Myocyte (in vitro differentiated cells): Measurements from ENCODE around the gene EPB41L5. TPM values are rescaled to one million over a fixed set of nuclear protein-coding genes. Genes with fewer than 3 reads are reported as not detected.
"Not testable (repeated sequence)": the region's sequence is repeated elsewhere in the genome, so short reads cannot be mapped to it uniquely, and the experiment has no call there.

ENCODE experiments used
- DNase-seq: peaks from one replicate; pipeline ENCODE4 v3.0.0-alpha.2; 2012; ENCODE audit warnings: low read depth
- total RNA-seq: library from RNA; depleted of rRNA; stranded (reverse); fragments of >200 nt; gene quantifications from 2 replicates; pipeline ENCODE4 v1.2.3, GENCODE V29; 2014

Gene EPB41L5
- total RNA-seq, 1 donor from 2014 or later = 8.2 TPM

GRCh38 chr2:120192280-120192679 lies 179.4 kb downstream of the EPB41L5 start:
- DNase-seq = no peak

GRCh38 chr2:120195553-120195952 lies 182.7 kb downstream of the EPB41L5 start:
- DNase-seq = no peak

GRCh38 chr2:120199817-120200459 lies 187.1 kb downstream of the EPB41L5 start:
- not testable (repeated sequence) for DNase-seq

- no peak for DNase-seq
These were observed 190.6 kb downstream of the EPB41L5 start for GRCh38 chr2:120203251-120204021.

GRCh38 chr2:120204022-120204405 lies 191.1 kb downstream of the EPB41L5 start:
- no peak for DNase-seq

GRCh38 chr2:120204417-120204816 lies 191.5 kb downstream of the EPB41L5 start:
- peak; percentile 41 for DNase-seq

- DNase-seq = no peak
These were observed 192.2 kb downstream of the EPB41L5 start for GRCh38 chr2:120204945-120205670.

GRCh38 chr2:120206022-120206581 lies 193.2 kb downstream of the EPB41L5 start:
- DNase-seq = no peak

- DNase-seq = no peak
These were observed 195.8 kb downstream of the EPB41L5 start for GRCh38 chr2:120208381-120209353.

GRCh38 chr2:120209427-120210269 lies 196.8 kb downstream of the EPB41L5 start:
- no peak for DNase-seq

GRCh38 chr2:120210270-120210693 lies 197.4 kb downstream of the EPB41L5 start:
- DNase-seq = no peak

GRCh38 chr2:120218181-120218580 lies 205.3 kb downstream of the EPB41L5 start:
- peak; percentile 50 for DNase-seq

GRCh38 chr2:120219291-120219690 lies 206.4 kb downstream of the EPB41L5 start:
- DNase-seq = no peak

GRCh38 chr2:120219766-120220165 lies 206.9 kb downstream of the EPB41L5 start:
- no peak for DNase-seq

GRCh38 chr2:120220756-120221155 lies 207.9 kb downstream of the EPB41L5 start:
- DNase-seq = no peak

GRCh38 chr2:120221616-120222015 lies 208.7 kb downstream of the EPB41L5 start:
- DNase-seq = no peak

- DNase-seq = no peak
These were observed 209.5 kb downstream of the EPB41L5 start for GRCh38 chr2:120222186-120223033.

- peak; percentile 83 for DNase-seq
These were observed 210.4 kb downstream of the EPB41L5 start, which contains the start of gene TMEM185B for GRCh38 chr2:120223034-120223912. TSS of gene TMEM185B (minus strand) at chr2:120223400. CDS start at chr2:120222976, 424 bp downstream.
